ENCODE results near the gene DNALI1.

- TF ChIP-seq CTCF (conservative IDR thresholded peaks at IDR 0.05; ENCODE audit: low read depth, low read length) (no peak), EZH2 (IDR thresholded peaks at IDR 0.05; ENCODE audit: low read length, unreplicated experiment) (no peak)
Measured at GRCh38 chr1:37559080-37559479, 2.3 kb downstream of the DNALI1 start.
